GM18870 (cell line): ENCODE measurements around the gene ZNF444.

Experiments
- ATAC-seq: cut with Tn5 transposase; IDR thresholded peaks from one replicate; pipeline ENCODE4 v1.9.1; 2021; ENCODE audit warnings: moderate library complexity; ENCODE audit not compliant: unreplicated experiment

ZNF444 gene

DNA sequence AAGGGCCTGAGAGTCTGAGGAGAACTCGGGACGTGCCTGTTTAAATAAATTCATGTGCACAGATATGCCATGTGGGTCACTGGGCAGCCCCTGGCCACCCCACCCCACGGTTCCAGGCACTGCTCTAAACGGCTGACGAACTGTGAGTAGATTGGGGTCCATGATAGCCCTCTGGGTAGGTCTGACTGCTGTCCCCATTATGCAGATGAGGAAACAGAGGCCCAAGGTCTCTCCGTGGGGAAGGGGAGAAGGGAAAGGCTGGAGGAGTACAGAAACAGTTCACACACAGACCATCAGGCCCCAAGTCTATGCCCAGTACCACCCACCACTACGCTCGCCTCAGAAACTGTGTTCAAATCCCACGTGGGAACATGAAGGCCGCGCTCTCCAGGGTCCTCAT lies 34.1 kb upstream of the ZNF444 start:
- no peak for ATAC-seq

DNA sequence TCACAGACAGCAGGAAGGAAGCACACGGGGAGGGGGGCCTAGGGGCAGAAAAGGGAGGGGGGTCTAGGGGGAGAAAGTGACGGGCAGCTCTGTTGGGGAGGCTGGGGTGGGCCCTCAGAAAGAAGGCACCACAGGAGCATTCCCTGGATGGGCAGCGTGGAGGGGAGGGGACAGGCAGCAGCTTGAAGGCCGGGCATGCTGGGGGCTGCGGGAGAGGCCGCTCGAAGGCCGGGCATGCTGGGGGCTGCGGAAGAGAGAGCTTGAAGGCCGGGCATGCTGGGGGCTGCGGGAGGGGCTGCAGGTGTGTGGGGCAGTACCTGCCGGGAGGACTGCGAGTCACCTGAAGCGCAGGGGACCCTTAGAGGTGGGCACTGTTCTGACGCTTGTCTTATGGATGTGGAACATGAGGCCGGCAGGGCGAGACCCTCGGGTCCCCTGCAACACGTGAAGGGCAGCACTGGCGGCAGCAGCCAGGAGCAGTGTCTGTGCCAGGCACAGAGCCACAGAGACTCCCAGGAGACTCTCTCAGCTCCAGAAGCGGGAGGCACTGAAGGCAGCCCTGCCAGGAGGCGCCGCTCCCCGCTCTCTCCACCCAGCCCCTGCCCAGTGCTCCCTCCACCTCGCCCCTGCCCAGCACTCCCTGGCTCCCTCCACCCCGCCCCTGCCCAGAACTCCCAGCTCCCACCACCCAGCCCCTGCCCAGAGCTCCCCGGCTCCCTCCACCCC lies 33.3 kb upstream of the ZNF444 start:
- no peak for ATAC-seq

DNA sequence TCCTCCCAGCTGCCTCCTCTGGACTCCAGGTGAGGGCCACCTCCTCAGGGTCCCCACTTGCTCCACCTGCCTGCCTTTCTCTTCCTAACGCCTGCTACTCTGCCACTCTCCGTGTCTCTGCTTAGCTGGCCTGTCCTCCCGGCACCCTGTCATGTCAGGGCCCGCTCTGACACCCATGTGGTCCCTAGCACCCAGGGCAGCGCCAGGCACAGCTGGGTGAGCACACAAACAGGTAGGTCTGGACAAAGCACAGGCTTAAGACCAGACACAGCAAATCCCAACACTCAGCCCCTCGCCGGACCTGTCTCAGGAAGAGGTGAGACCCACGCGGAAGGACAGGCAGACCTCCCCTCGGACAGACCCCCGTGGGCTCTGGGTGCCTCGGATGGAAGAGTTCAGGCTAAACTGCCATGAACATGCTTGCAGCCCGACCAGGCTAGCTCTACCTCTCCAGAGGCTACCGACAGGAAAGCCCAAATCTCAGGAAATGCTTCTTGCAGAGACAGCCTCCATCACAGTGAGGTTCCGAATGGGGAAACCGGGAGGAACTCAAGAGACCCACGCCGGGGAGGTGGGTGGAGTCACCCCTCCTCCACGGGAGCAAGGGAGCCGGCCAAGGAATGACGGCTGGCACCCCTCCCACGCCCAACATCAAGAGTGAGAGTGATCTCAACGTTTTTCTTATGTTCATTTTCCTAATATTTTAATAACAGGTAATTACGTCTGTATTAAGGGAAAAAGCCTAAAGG lies 32.5 kb upstream of the ZNF444 start:
- no peak for ATAC-seq

DNA sequence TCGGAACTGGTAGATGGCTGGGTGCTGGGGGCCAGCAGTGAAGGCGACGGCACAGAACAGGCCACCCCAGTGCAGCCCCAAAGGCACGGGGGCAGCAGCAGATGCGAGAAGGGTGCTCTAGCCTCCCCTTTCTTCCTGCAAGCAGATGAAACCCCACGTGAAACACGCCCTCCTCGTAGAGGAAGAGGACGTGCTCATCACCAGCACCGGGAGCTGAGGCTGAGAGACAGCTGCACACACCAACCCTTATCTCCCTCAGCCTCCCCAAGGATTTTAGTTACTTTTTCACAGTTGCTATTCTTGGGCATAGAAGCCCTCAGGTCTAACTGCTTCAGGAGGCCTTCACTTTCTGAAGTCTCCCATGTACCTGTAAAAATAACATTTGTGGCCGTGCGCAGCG lies 31.9 kb upstream of the ZNF444 start:
- no peak for ATAC-seq

DNA sequence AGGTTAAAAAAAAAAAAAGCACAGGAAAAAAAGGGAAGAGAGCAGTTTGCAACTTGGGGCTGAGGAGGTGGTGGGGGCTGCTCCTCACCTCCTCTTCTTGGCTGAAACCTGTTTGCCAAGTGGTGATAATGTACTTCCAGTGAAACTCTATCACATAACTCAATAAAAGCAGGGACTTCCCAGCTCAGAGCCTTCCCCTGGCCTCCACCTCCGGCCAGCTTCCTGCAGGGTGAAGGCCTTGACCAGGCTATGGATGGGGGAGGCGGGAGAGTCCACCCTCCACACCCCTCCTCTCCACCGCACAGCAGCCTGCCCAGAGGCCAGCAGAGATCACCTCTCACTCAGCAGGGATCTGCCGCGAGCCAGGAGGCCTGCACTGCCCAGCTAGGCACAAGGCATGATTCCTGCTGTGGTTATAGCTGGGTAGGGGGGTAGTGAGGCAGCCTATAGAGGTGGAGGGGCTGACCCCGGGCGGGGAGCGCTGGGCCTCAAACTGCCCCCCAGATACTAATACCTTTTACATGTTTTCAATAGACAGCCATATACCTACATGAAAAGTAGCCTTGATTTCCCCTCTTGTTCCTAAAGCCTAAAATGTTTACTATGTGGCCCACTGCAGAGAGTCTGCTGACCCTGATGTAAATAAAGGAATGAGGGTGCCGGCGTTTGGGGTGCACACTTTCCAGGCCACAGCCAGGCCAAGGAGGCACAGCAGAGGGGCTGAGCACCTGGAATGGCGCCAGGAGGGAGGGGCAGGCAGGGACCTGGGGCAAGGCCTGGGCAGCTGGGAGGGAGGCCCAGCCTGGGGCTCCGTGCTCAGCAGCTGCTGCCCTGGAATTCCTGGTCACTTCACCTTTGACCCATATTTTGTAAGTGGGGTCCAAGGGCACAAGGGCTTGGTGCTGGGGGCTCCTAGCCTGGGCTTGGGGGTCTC lies 30.3 kb upstream of the ZNF444 start:
- ATAC-seq, result no peak

DNA sequence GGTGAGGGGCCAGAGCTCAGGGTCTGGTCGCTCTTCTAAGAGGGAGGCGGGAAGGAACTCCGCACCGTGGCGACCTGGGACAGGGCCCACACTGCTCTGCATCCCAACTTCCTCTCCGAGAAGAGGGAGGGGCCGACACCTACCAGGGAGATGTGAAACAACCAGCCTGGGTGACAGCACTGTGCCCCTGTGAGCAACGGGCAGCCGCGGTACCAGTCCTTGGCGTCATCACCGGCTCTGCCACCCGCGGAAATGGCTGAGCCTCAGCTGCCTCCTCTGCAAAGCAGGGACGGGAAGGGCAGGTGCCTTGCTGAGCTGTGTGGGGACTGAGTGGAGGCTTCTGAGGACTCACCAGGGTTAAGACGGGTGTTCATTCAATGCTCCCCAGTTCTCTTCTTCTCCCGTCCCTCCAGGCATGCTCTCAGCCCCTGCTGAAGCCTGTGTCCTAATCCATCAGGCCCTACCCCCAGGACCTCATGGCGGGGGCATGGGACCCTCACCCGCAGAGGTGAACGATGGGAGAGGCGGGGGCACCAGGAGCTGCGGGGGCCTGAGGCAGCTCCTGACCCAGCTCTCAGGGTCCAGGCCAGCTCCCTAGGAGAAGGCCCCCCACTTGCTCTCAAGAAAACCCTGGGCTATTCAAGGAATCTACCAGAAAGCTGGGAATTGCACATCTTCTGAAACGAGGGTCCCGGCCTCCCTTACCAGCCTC lies 29.3 kb upstream of the ZNF444 start:
- ATAC-seq, result peak; percentile 71

DNA sequence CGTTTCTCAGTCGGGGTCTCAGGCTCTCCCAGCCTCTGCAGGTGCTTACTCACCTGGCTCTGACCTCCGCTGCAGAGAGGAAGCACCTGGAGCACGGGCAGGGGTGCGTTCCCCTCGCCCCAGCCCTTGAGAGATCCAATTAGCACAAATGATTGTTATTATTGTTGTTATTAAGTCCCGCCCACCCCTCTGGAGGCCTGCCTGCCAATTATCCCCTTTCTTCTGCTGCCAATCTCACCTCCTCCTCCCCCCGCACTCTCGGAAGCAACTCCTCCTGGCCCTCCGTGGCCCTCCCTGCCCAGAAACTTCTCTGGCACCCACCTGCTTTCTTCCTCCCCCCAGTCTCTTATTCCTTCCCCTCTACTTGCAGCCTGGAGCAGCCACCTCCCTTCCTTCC lies 28.8 kb upstream of the ZNF444 start:
- ATAC-seq, result no peak

DNA sequence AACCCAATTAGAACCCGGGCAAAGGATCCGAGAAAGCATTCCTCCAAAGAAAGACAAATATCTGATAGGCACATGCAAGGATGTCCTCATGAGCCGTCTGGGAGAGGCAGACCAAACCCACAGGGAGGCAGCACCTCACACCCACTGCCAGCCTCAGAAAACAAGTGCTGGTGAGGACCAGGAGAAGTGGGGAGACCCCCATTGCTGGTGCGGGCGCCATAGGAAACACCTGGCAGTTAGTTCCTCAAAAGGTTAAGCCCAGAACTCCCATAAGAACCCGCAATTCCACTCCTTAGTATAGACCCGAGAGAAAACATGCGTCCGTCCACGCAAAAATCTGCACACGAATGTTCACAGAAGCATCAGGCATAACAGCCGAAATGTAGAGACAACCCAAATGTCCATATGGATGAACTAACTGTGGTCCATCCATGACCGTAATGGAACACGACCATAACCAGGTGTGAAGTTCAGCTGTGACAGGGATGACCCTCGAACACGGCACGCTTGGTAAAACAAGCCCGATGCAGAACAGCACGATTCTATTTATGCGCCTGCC lies 27.9 kb upstream of the ZNF444 start:
- ATAC-seq, result no peak

DNA sequence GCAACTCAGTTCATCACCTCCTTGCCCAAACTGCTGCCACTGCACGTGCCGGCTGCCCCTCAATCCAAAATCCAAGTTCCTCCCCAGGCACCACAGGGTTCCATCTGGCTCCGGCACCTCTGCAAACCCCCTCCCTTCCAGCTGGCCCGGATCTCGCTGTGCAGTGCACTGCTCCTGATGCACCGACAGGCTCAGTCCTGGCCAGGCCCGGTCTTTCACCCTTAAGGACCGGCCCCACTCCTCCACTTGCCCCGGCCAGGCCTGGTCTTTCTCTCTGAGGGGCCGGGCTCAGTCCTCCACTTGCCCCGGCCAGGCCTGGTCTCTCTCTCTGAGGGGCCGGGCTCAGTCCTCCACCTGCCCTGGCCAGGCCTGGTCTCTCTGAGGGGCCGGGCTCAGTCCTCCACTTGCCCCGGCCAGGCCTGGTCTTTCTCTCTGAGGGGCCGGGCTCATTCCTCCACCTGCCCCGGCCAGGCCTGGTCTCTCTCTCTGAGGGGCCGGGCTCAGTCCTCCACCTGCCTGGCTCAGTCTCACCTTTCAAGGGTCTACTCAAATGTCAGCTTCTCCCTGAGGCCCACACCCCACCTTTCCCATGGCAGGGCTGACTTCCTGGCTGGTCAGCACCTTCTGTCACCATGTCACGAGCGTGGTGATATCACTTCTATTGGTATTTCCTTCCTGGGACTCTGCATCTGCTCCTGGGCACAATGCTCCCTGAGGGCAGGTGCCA lies 26.9 kb upstream of the ZNF444 start:
- ATAC-seq, result no peak

DNA sequence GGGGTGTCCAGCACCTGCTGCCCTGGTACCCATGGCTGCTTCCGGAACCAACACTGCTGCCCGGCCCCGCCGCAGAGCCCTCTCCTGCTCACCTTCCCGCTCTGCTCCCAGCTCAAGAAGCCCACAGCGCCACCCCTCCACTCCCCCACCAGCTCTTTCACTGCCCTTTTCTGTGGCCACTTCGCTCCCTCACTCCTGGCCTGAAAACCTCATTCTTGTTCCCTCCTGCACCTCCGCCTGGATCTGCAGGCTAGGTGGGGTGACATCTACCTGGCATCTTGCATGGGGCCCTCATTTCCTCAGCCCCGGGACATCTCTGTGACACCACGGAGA lies 26.3 kb upstream of the ZNF444 start:
- ATAC-seq, result no peak

DNA sequence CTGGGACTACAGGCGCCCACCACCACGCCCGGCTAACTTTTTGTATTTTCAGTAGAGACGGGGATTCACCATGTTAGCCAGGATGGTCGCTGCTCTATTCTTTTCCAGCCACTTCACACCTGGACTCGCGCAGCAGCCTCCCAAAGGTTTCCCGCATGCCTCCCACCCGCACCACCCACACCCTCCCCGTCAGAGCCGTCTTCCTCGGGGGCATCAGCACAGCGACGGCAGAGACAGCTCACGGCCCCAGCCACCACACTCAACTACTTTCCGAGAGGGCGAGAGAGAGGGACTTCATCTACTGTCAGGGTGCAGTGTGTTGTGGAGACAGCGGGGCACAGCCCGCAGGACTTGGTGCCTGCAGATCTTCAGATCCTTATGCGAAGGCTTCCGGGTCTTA lies 25.6 kb upstream of the ZNF444 start:
- ATAC-seq, result no peak

DNA sequence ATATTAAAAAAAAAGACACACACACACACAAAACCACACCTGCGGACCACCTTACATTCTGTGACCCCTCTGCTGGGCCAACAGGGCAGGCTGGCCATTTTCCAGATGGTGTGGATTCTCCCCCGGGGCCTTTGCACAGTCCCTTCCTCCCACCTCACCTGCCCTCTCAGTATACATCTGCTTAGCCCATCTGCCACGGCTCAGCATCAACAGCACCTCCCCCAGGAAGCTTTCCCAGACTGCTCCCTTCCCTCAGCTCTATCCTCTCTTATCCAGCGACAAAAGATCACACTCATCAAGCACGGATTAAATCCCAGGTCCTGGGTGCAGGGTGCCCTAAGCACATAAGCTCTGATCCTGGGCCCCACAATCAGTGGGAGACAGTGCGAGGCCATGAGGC lies 24.5 kb upstream of the ZNF444 start:
- no peak for ATAC-seq

DNA sequence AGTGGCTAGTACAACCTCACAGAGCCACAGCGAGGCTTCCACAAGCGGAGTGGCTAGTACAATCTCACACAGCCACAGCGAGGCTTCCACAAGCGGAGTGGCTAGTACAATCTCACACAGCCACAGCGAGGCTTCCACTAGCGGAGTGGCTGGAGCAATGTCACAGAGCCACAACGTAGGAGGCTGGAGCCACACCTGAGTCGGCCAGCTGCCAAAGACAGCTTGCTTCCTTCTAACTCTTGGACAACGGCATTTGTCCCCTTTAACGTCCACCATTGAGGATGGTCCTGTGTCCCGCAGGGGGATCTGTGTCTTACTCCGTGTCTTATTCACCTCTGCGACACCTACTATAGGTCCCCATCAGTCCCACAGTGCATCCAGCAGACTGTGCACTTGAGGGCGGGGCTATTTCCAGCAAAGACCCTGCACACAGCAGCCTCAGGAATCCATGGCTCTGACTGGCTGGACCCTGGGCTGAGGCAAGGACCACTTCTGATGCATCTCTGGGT lies 23.7 kb upstream of the ZNF444 start:
- ATAC-seq, result no peak

DNA sequence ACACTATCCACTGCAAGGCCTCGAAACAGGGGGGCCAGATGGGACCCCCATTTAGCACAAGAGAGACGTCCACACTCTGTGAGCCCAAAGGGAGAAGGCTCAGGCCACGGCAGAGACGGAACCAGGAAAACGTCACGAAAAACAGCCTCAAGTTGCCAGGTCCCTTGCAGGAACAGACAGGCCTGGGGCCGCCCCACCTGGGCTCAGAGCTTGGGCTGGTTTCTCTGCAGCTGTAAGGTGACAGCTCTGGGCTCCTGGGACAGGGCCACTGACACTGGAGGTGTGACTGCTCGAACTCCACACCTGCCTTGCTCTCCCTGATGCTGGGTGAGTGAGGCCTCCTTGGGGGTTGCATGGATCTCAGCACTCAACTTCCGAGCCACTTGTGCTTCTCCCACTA lies 23.2 kb upstream of the ZNF444 start:
- no peak for ATAC-seq

DNA sequence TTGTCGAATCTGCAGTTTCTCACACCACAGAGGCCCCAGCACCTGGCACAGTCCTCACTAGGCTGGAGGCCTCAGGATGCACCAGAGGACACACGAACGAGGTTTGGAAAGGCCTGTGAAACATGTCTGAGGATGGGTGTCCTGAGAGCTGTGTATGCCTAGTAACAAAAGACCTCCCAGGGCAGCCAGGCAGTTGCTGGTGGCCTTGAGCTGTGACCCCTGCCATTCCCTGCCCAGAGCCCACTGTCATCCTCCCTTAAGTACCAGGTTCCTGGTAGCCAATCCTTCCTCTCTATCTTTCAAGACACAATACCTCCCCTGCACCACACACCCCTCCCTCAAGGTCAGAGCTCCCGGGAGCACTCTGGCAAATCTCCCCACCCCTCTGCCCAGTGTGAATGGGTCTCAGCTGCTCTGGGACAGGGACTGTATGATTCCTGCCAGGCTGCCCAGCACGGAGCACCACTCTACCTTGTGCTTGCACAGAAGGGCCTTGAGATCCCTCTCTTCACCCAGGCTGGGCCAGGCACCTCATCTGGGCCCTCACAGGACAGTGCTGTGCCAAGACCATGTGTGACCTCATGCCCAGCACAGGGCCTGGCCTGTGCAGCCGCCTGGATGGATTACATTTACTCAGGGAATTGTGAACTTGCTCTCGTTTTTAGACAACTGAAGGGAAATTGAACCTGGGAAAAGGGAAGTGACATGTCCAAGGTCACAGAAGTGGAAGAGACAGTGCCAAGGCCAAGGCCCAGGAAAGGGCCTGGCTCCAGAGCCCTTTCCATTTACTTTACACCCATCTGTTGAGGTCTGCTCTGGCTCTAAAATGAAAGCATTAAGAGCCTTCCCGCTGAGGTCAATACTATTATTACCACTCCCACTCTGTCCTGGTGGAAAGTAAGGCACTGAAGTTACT lies 22.2 kb upstream of the ZNF444 start:
- ATAC-seq, result no peak

DNA sequence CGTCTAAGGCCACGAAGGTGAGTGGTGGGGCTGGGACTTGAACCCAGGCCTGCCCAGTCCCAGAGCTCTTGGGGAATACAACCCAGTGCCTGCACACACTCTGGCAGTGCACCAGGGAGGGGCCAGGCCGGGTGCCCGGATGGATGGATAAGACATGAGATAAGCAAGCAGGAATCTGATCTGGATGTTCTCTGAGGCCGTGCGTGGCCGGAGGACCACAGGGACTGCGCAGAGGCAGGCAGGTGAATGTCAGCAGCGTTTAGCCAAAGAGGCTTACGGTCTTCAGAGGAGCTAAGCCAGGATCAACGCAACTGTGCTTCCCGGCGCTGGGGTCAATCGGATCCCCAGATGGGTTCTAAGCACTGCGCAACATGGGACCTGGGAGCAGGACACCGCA lies 21.5 kb upstream of the ZNF444 start:
- no peak for ATAC-seq

DNA sequence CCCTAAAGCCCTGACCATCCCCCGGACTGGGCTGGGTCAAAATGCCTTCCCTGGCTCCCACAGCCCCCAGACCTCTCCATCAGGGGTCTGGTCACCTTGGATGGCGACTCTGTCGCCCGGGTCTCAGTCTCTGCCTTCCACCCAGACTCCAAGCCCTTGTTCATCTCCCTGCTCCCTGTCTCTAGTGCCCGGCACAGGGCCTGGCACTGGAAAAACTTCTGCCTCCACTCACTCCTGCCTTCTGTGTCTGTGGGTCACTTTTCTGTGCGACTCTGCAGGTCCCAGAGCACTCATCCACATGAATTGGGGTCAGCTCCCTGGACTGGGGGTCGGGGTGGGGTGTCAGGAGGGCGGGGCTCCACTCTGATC lies 21.1 kb upstream of the ZNF444 start:
- ATAC-seq, result no peak

DNA sequence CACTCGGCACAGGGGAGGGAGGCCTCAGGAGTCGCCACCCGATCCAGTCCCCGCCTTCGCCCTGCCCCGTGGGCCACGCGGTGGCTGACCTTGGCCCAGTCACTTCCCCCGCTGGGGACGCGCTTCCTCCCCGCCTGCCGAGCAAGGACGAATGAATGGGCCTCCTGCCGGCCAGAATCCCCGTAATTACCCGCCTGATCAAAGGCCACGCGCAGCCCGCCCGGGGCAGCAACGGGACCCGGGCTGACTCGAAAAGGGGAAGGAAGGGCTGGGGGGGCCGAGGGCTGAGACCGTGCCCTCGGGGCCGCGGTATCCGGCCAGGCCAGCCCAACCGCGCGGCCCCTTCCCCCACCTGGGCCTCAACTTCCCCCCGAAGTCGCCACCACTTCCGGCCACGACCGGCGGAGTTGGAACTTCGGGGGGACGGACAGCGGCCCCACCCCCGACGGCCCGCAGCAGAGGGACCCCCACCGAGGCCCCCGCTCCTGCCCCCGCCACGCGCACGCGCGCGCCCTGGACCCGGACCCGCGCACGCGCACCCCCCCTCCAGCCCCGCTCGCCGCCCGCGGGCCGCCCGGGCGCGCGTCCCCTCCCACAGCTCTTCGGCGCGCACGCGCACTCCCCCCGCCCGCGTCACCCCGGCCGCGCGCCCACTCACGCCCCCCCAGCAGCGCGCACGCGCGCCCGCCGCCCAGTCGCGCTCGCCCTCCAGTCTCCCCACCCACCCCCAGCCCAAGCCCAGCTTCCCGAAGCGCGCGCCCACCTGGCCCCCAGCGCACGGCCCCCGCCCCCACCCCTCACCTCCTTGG lies 20.5 kb upstream of the ZNF444 start:
- ATAC-seq, result no peak
